Measurements from ENCODE around the gene HES1. TPM values are rescaled to one million over a fixed set of nuclear protein-coding genes. Genes with fewer than 3 reads are reported as not detected.
A peak's percentile ranks its signal among the peaks of the same experiment; 100 is the strongest.

Gene HES1
- total RNA-seq, 1 experiment from 2014 or later, result 49.0 TPM

DNA sequence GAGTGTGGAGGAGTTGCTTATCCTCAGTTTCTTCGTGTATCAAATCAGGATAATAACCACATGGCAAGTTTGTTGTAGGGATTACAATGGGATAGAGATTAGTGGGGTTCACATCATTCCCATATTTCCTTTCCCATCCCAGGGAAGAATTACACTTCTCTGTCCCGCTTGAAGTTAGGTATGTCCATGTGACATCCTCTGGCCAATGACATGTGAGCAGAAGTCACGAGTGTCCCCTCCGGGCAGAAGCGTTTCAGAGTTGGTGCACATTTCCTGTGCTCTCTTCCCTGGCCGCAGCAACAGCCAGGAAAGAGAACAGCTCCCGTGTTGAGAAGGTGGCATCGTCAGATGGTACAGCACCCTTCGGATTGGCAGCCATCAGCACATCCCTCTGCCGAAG lies 36.7 kb upstream of the HES1 start:
- in situ Hi-C loops (cut with HindIII; ENCODE audit: low pct_unique_long_range_greater_than_20kb, low sequenced_read_pairs), result no loop called here

DNA sequence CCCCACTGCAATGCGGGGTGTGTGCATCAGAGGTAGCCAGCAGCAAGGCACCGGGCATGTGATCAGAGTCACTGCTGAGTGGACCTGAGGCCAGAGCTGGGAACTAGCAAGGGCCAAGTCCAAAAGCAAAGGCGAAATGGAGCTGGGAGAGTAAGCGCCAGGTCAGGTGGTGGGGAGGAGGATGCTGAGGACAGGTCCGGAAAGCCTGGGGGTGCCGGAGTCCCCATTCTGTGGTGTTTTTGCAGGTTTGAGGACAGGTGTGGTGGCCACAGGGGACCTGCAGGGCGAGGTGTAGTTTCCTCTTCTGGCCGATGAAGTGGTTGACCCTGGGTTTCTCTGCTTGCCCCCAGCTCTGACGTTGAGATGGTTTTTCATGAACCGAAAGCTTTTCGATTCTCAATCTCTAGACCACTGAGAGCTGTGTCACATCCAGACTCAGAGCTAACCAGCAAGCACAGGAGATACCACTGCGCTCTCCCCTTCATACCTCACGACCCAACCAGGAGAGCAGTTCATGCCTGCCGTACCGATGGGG lies 35.0 kb upstream of the HES1 start:
- in situ Hi-C loops (cut with HindIII; ENCODE audit: low pct_unique_long_range_greater_than_20kb, low sequenced_read_pairs), result no loop called here
- no peak for DNase-seq (ENCODE audit: low read depth, low spot score)

More for the DNA sequence above, 36.7 kb upstream of the HES1 start:
- DNase-seq (ENCODE audit: low read depth, low spot score), result peak; percentile 12

DNA sequence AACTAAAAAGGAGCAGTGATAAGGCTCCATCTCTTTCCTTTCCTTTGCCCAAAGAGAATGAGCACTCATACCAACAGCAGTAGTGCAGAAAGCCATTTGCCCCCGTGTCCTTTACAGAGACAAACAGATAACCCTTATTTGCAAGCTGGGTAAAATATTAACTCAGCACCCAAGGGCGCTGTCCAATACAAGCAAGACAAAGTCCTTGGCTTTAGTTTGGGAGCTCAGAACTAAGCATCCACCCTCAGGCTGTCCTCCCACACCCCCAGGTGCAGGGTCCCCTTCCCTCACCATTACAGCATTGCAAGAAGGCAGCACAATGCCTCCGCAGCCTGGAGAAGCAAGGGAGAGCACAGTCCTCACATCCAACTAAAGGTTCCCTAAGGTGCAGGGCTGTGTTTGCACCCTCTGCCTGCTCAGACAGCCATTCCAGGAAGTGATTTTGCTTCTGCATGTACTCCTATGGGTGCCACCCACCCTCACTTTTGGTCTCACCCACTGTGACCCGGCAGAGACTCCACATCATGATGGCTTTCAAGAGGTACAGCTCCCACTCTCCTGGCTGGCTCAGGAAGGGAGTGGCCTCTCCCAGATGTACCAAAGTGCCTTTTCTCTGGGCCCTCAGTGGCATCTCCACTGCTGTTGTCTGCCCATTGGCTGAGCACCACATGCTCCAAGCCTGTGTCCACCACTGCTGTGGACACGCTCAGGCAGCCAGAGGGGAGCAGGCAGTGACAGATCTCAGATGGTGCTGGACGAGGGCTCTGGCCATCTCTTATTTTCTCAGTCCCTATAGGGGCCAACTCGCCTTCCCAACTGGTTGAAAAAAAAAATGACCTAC lies 34.1 kb upstream of the HES1 start:
- no peak for DNase-seq (ENCODE audit: low read depth, low spot score)
- in situ Hi-C loops (cut with HindIII; ENCODE audit: low pct_unique_long_range_greater_than_20kb, low sequenced_read_pairs), result no loop called here

DNA sequence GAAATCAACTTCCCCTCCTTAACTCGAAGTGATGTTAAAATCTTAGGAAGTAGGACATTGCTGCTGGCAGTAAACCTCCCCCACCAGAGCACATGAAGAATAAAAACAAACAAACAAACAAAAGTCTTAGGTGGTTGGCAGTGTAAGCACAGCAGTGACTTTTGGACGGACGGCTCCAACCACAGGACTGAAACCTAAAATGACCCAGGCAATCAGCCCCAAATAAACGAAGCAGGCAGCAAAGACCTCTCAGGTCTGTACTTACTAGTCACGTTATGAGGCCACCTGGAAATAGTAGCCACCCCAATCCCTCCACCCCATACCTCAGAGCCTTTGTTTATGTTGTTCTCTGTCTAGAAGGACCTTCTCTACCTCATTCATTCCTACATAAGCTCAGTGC lies 33.5 kb upstream of the HES1 start:
- no peak for DNase-seq (ENCODE audit: low read depth, low spot score)
- in situ Hi-C loops (cut with HindIII; ENCODE audit: low pct_unique_long_range_greater_than_20kb, low sequenced_read_pairs), result no loop called here

DNA sequence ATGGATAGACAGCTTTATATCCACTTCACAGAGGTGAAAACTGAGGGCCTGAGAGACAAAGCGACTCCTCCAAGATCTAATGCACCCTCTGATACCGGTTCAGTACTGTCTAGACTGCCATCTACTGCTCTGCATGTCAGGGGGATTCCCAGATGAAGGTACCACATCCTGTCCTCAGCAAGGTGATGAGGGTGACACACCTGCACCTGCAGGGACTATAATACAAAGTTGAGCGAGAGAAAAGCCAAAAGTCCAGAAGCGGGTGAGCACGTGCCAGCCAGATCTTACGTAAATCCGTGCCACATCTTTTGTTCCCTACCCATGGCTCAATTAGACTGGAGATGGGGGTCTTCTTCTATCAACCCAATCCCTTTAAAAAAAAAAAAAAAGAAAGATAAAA lies 32.4 kb upstream of the HES1 start:
- DNase-seq (ENCODE audit: low read depth, low spot score), result no peak
- in situ Hi-C loops (cut with HindIII; ENCODE audit: low pct_unique_long_range_greater_than_20kb, low sequenced_read_pairs), result no loop called here

DNA sequence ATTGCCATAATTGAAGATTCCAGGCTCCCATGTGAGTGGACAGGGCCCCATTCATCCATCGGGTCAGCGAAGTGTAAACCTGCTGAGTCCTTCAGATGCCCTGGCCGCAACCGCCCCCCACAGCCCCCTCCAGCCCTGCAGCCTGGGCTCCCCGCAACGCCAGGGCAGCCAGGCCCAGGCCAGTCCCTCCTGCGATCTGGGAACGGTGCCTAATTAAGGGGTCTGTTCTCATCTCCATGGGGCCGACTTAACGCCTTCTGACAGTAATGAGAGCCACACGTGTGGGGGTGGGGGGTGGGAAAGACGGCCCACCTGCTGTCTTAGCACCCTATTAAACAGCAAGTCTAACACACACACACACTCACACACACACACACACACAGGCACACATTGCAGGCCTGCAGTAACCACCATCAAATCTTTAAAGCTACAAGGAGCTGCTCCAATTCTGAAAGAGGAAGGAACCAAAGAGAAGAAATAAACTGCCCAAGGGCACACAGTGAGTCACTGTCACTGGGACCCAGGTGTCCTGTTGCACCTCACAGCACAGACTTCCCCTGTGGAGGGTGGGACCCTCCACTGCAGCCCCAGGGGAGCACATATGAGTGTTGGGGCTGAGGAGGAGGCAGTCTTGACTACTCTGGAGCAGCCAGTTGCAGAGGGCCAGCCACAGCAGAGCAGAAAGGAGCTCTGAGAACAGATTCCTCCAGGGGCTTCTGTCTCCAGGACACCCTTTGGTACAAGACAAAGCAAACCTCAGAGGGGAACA lies 31.8 kb upstream of the HES1 start:
- DNase-seq (ENCODE audit: low read depth, low spot score), result no peak
- in situ Hi-C loops (cut with HindIII; ENCODE audit: low pct_unique_long_range_greater_than_20kb, low sequenced_read_pairs), result no loop called here

DNA sequence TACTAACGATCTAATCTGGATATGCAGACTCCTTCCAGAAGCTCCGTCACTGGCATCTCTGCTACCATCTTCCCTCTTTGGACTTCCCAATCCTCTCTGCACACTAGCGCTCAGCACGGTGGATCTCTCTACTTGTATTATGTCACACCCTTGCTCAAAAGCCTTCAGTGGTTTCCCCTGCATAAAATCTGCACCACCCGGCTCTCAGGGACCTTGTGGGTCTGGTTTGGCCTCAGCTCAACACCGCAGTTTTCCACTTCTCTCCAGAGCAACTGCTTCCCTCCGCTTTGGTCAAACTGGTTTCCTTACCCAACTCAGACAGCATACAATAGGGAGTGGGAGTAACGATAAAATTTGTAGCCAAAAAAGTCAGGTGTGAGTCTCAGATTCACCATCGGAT lies 30.7 kb upstream of the HES1 start:
- no peak for DNase-seq (ENCODE audit: low read depth, low spot score)
- in situ Hi-C loops (cut with HindIII; ENCODE audit: low pct_unique_long_range_greater_than_20kb, low sequenced_read_pairs), result no loop called here

DNA sequence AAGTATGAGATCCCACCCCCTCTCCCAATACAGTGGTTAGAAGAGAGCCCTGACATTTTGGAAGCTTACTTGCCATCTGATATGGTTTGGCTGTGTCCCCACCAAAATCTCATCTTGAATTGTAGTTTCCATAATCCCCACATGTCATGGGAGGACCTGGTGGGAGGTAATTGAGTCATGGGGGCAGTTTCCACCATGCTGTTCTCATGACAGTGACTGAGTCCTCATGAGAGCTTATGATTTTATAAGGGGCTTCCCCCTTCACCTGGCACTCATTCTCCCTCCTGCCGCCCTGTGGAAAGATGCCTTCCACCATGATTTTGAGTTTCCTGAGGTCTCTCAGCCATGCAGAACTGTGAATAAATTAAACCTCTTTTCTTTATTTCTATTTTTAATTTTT lies 28.8 kb upstream of the HES1 start:
- DNase-seq (ENCODE audit: low read depth, low spot score), result no peak
- in situ Hi-C loops (cut with HindIII; ENCODE audit: low pct_unique_long_range_greater_than_20kb, low sequenced_read_pairs), result no loop called here

DNA sequence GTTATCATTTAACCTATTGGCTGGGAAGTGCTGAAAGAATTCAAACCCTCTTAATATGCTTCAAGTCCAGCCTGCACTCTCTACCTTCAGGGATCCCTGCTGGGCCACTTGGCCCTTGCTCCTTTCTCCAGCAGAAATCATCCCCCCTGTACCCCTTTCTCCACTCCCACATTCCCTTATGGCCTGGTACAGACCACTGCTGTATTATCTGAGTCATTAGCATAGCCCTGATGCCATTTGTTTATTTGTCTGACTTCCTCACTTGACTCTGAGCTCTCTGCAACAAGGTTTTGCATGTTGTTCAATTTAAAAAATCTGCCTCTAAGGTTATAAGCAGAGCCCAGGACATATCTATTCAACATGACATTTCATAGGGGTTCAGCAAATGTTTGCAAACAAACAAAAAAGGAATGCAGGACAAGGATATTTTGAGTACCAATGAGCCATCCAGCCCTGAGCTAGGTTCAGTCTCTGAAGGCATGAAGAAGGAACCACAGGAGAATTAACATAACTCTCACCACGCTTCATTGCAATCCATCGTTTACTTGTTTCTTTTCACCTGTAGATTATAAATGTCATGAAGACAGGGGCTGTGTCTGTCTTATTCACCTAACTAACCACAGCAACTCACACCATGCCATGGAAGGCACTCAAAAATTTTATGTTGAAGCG lies 26.6 kb upstream of the HES1 start:
- DNase-seq (ENCODE audit: low read depth, low spot score), result no peak
- in situ Hi-C loops (cut with HindIII; ENCODE audit: low pct_unique_long_range_greater_than_20kb, low sequenced_read_pairs), result no loop called here

DNA sequence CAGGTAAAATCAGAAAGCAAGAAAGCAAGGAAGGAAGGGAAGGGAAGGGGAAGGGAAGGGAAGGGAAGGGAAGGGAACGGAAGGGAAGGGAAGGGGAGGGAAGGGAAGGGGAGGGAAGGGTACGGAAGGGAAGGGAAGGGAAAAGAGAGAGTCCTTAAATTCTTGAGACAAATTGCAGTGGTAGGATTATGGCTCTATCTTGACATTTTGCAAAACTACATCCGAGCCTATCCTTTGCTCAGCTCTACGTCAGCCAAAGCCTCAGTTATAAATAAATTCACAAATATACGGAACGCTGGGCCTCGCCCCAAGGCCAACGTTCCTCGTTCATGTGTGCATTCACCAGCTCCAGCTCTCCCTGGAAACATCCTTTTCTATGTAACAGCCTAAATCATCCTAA lies 25.5 kb upstream of the HES1 start:
- no peak for DNase-seq (ENCODE audit: low read depth, low spot score)
- in situ Hi-C loops (cut with HindIII; ENCODE audit: low pct_unique_long_range_greater_than_20kb, low sequenced_read_pairs), result no loop called here

DNA sequence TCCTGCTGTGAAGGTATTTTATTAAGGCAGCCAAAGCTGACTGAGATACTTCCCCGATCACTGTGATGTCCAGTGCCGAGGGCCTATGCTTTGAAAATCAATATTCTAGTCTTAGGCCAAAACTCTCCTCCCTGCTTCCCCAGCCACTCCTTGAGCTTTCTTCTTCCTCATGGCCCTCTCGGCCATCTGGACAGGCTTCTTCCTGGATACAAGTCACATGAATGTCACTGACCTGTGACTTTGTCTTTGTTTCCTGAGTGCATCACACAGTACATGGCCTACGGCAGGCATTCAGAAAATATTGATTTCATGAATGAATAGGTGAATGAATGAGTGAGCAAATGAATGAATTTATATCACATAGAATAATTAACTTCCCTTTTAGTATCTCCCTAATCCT lies 24.6 kb upstream of the HES1 start:
- in situ Hi-C loops (cut with HindIII; ENCODE audit: low pct_unique_long_range_greater_than_20kb, low sequenced_read_pairs), result no loop called here
- no peak for DNase-seq (ENCODE audit: low read depth, low spot score)

DNA sequence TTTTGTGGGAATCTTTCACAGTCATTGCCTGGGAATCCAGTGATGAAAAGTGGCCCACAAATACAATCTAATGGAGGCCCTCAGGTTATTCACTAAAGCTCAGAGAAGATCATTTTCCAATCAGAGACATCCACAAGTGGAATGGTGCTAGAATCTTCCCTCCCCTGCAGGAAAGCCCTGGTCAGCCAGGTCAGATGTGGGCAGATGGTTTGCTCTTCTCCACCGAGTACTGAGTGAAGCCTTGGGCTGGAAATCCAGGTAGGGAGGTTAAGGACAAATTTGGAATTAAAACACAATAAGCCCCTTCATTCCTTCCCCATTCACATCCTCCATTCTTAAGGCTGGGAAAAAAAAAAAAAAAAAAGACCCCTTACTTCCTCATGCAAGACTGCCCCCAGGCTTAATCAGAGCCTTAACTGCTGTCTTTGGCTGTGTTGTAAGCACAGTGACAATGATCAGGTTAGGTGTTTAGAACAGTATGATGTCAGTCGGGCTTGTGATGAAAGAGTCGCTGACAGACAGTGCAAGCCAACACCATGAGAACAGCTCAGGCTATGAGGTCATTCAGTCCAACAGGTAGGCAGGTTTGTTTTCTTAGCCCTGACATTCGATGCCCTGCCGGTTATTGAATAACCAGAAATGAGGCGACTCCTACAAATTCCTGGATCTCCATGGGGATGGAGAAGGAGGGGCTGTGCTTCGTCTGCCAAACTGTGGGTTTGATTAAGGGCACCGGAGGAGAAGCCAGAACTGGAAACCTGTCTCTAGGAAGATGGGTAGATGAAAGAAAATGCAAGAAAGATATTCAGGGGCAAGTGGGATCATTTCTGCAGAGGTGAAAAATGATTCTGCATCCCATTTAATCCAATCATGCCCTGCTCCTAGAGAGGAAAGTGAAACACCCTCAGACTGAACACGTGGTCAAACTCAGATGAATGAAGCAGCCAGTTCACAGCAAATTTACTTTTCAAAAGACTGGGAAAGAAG lies 23.5 kb upstream of the HES1 start:
- DNase-seq (ENCODE audit: low read depth, low spot score), result no peak
- in situ Hi-C loops (cut with HindIII; ENCODE audit: low pct_unique_long_range_greater_than_20kb, low sequenced_read_pairs), result no loop called here

DNA sequence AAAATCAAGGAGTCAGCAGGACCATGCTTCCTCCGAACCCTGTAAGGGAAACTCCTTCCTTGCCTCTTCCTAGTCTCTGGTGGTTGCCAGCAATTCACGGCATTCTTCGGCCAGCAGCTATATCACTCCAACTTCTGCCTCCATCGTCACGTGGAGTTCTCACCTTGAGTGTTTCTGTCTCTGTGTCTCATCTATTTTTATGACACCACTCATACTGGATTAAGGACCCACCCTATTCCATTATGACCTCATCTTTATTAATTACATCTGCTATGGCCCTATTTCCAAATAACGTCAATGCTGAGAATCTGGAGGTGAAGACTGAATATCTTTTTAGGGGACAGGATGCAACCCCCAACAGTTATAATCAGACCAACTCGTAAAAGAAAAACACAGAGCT lies 21.8 kb upstream of the HES1 start:
- no peak for DNase-seq (ENCODE audit: low read depth, low spot score)
- in situ Hi-C loops (cut with HindIII; ENCODE audit: low pct_unique_long_range_greater_than_20kb, low sequenced_read_pairs), result no loop called here

DNA sequence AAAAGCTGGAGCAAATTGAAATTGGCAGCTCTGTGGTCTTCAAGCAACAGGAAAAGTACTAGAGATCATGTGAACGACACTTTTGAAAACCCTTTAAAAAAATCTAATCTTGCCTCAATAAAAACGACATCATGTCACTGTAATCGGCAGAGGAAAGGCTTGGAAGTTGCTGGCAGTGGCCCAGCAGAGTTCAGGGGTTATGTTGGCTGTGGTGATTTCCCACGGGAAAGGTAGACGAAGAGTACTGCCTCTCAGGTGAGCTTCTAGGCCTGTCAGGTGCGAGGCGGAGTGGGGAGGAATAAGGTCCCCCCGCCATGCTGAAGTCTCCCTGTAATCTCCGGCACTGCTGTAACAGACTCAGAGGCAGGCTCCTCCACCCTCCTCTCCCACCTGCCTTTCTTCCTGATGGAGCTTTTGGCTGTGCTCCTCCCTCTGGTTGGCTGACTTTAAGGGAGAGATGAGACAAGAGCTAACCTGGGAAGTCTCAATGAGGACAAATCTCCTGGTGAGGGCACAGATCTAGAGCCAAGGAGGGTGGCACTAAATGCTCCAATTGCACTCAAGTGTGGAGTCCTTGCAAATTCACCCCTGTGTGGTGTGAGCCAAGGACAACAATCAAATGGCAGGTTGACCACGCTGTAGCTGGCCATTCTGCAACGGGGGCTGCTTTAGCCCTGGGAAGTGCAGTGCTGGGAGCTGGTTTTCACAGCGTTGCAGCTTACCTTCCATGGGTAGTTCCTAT lies 18.7 kb upstream of the HES1 start:
- in situ Hi-C loops (cut with HindIII; ENCODE audit: low pct_unique_long_range_greater_than_20kb, low sequenced_read_pairs), result no loop called here
- DNase-seq (ENCODE audit: low read depth, low spot score), result no peak

DNA sequence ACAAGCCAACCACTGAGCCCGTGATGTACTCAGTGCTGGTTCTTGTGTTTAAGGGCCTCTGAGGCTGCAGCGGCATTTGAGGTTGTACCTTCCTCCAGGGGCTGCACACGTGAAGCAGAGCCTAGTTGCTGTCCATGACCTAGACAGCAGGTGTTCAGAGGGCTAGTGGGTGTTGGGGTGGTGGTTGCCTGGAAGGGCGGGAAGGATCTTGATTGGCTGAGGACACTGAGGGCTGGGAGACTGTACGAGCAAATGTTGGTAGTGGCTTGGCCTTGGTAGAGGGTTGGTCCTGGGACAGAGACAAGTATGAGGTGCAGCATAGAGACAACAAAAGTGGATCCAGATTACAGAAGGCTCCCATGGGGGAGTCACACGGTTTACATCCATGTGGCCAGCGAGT lies 17.0 kb upstream of the HES1 start:
- in situ Hi-C loops (cut with HindIII; ENCODE audit: low pct_unique_long_range_greater_than_20kb, low sequenced_read_pairs), result no loop called here
- DNase-seq (ENCODE audit: low read depth, low spot score), result no peak

DNA sequence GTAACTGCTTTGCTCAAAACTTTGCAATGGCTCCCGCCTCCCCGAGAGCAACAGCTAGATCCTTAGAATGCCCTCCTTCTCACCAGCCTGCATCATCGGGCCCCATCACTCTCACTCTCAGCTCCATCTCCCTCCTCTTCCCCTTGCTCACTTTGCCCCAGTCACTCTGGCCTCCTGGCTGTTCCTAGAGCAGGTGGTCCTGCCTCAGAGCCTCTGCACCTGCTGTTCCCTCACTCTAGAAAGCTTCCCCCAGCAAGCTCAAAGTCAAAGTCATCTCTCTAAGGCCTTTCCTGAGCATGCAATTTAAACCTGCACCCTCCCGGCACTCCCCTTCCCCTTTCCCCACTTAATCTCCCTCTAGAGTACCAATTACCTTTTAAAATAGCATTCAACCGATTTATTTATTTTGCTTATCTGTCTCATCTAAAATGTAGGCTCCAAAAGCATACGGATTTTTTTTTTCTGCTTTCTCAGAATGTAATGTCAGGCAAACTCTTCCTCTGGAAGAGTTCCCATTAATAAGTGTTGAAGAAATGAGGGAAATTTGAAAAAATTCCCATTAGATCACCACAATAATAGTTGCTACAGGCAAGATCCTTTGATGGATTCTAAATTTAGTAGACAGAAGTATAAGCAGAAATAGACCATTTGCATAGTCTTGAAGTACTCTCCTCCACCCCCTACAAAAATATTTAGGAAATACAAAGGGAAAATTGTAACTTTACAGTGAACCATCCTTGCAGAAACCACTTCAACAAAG lies 15.9 kb upstream of the HES1 start:
- in situ Hi-C loops (cut with HindIII; ENCODE audit: low pct_unique_long_range_greater_than_20kb, low sequenced_read_pairs), result no loop called here
- no peak for DNase-seq (ENCODE audit: low read depth, low spot score)

Data from SK-MEL-5 (cell line).